AG04449 (cell line): Measurements from ENCODE around the gene DEFB124.
"Not testable (repeated sequence)": the region's sequence is repeated elsewhere in the genome, so short reads cannot be mapped to it uniquely, and the experiment has no call there.

ENCODE experiments used
- CTCF ChIA-PET: fragments of 350-600 bp; formaldehyde crosslinking; extraction: SDS; loops from one replicate; lab custom pipeline; 2021; ENCODE audit warnings: antibody characterized with exemption; lab: Yijun Ruan, JAX
- POLR2A ChIA-PET: fragments of 400-600, 350-600 bp; formaldehyde crosslinking; extraction: SDS; loops from one replicate; lab custom pipeline; 2020; ENCODE audit warnings: antibody characterized with exemption, inconsistent platforms; lab: Yijun Ruan, JAX
- DNase-seq: peaks from one replicate; pipeline ENCODE4 v3.0.0-alpha.2; 2010; ENCODE audit warnings: low read depth, low spot score
- H3K4me3 ChIP-seq: 2 replicates; pipeline ENCODE4 v1.5.1; 2011; ENCODE audit warnings: low read depth, mild to moderate bottlenecking, control low read depth, low read length
- CTCF ChIP-seq: IDR thresholded peaks from one replicate; pipeline ENCODE4 v1.5.1; 2011; ENCODE audit warnings: mild to moderate bottlenecking, moderate library complexity, low read length, control low read depth, inconsistent platforms; ENCODE audit not compliant: insufficient read depth; ENCODE audit errors: missing control alignments

DEFB124 gene

GRCh38 chr20:31472395-31473330, 2.3 kb downstream of the DEFB124 start:
- no peak overlapping the region for H3K4me3 ChIP-seq
- CTCF ChIA-PET: interaction anchor here (1.0 to 7.9 kb wide), 4 partner anchors 13 to 31 kb away, joined by 3 to 41 read pairs (median 11); no protein-coding TSS in a partner anchor
- POLR2A ChIA-PET: no interaction called here
- TF ChIP-seq CTCF: no peak
- no peak for DNase-seq

GRCh38 chr20:31470946-31471345, 4.0 kb downstream of the DEFB124 start:
- POLR2A ChIA-PET, CTCF ChIA-PET, DNase-seq, H3K4me3 ChIP-seq: not testable (repeated sequence)

- DNase-seq: no peak
- ChIA-PET CTCF (interaction anchor here (1.6 to 1.8 kb wide), 2 partner anchors 47 to 49 kb away, joined by 6 to 8 read pairs; no protein-coding TSS in a partner anchor), POLR2A (no interaction called here)
- TF ChIP-seq CTCF: no peak
- H3K4me3 ChIP-seq: no peak overlapping the region
These were observed 20.6 kb downstream of the DEFB124 start for GRCh38 chr20:31454361-31454760.

GRCh38 chr20:31452575-31452974, 22.4 kb downstream of the DEFB124 start:
- CTCF ChIA-PET: no interaction called here
- no peak for TF ChIP-seq CTCF
- POLR2A ChIA-PET: no interaction called here
- no peak for DNase-seq
- H3K4me3 ChIP-seq: no peak overlapping the region

- ChIA-PET POLR2A (no interaction called here), CTCF (interaction anchor here (0.9 to 2.4 kb wide), 3 partner anchors 9 to 53 kb away, joined by 3 to 12 read pairs (median 10); partner anchors contain the start of gene DEFB123)
- no peak for TF ChIP-seq CTCF
- H3K4me3 ChIP-seq: no peak overlapping the region
- DNase-seq: no peak
These were observed 25.2 kb downstream of the DEFB124 start for GRCh38 chr20:31449511-31450414.

- H3K4me3 ChIP-seq: no peak overlapping the region
- POLR2A ChIA-PET: no interaction called here
- no peak for DNase-seq
- TF ChIP-seq CTCF: no peak
- CTCF ChIA-PET: no interaction called here
These were observed 28.7 kb downstream of the DEFB124 start for GRCh38 chr20:31446084-31446819.
